ENCODE measurements around the gene YPEL4.

The YPEL4 gene

DNA sequence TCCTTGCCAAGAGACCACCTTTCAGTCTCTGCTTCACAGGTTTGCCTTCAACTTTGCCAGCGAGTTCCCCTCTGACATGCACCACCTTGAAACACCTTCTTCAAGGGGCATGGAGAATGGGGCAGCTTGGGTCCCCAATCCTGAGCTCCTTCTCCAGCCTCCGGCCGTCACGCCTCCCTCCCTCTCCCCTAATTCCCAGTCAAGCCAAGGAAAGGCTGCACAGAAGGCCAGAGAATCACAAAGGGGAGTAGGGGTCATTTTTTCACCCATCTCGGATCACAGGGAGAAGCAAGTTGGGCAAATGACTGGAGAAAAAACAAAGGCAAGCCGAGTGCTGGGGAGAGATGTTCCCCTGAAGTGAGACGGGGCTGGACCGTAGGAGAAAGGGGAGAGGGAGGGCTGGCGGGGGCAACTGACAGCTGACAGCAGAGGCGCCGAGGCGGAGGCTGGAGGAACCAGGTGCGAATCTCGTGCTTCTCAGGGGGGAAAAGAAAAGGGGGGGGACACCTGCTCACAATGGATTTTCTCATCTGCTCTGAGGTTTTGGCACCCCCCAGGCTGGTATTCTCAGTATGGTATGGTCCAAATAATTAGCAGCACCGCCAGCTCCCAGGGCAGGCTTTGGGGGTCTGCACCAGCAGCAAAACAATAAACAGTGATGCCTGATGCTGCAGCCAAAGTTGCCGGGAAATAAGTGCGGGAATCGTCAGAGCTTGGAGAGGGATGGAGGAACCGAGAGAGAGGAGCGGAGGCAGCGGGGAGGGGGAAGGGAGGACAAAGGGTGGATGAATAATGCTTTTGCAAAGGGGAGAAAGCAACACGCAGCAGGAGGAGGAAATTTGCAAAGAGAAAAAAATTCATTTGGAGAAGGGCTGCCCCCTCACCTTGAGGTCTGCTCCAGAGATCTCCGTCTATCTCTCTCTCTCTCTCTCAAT is 644 bp downstream of the YPEL4 start:
- no peak for DNase-seq

DNA sequence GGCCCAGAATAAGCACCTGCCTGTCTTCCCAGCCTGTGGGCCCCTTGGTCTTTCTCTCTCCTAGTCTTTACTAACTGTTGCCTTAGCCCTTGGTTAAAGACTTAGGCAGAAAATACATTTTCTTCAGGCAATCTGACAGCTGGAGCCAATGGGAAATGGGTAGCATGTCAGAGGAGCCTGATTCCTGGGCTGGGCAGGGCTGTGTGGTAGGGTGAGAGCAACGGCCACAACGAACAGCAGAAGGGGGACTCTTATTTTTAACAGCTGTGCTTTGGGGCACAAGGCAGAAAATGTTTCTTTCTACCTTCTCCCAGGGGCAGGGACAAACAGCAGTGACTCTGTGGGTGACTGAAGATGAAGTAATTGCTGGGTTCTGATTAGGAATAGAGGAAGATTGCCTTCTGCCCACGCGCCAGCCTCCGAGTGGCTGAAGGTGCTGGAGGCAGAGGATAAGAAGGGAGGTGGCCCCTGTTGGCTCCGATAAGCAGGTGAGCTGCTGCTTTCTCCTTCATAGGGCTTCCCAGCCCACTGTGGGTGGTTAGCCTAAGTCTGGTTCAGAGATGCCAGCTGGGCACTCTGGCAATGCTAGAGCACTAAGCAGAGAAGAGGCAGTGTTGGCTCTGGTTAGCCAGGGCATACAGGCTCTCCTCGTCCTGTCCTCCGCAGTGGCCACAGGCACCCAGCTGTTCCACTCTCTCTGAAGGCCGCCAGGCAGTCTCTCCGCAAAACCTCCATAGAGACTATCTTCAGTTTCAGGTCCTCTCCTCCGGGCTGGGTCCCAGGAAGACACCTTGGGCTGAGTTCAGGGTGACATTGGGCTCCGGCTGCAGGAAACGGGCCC is 1.5 kb downstream of the YPEL4 start:
- DNase-seq: no peak

DNA sequence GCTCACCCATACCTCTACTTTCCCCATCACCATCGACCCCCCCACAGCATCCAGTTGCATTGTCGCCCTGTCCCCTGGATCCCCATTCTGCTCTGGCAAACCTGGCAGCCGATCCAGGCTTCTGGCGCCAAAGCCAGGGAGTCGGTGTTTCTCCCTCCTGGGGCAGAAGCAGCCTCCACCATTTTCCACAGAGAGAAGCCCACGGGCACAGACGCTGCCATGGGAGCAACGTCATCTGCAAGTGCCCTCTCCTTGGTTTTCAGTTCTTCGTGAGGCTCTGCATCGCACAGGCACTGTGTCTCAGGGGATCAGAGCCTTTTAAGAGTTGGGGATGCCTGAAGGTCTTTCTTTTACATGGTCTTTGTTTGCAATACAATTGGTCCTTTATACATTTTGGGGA is 2.3 kb downstream of the YPEL4 start:
- no peak for DNase-seq

DNA sequence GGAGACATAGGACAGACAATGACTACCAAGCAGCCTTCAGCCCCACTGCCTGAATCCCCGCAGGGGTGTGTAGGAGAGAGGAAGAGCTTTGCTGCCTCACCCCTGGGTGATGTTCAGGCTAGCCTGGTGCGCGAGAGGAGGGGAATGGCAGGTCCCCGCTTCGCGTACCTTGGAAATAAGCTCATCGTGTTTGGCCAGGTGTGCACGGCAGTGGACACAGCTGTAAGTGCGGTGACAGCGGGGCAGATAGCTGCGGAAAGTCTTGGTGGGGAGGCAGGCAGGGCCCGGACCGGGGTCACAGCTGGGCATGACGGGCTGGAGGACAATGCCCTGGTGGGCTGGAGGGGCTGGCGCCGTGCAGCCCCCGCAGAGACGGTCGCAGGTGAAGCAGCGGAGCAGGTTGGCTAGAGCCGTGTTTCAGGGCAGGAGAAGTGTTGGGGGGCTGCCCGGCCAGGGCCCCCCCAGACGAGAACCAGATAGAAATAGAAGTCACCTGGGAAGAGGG is 2.9 kb downstream of the YPEL4 start:
- DNase-seq: no peak

DNA sequence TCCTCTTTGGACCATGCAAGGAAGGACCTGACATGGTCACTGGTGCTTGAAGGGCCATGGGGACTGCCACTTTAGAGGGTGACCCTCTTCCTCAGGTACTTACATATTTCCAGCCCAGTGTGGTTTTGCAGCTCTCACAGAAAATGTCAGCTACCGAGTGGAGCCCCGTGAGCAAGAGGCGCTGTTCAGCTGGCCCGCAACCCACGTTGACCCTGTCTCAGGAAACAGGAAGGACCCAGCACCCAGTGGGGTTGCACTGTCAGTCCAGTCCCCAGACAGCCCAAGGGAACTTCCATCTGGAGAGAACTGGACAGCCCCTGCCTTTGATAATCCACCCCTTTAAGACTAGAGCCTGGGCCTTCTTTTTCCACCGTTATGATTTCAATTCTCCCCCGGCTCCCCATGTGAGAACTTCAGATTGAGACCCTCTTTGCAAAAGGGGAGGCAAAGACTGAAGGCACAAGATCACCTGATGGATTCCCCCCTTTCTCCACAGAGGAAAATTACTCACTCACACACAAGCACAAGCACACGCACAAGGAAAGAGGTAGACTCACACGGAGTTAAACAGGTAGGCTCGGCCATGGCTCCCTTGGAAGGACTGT is 3.4 kb downstream of the YPEL4 start:
- no peak for DNase-seq

DNA sequence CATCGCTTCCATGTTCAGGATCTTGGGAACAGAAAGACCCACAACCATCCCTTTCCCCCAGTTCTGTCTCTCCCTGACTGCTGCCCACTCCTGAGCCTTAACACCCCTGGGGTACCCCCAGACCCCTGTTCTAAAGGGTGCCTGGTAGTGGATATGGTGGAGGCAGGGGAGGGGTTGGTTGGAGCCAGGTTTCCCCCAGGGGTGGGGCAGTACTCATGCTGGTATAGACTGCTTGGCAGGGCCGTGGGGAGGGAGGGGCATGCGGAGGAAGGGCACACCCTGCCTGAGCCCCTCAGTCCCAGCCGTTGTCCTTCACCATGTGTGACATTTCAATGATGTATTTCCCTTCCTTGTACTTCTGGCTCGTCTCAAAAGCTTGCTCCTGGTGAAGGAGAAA is 4.0 kb downstream of the YPEL4 start:
- DNase-seq: no peak

DNA sequence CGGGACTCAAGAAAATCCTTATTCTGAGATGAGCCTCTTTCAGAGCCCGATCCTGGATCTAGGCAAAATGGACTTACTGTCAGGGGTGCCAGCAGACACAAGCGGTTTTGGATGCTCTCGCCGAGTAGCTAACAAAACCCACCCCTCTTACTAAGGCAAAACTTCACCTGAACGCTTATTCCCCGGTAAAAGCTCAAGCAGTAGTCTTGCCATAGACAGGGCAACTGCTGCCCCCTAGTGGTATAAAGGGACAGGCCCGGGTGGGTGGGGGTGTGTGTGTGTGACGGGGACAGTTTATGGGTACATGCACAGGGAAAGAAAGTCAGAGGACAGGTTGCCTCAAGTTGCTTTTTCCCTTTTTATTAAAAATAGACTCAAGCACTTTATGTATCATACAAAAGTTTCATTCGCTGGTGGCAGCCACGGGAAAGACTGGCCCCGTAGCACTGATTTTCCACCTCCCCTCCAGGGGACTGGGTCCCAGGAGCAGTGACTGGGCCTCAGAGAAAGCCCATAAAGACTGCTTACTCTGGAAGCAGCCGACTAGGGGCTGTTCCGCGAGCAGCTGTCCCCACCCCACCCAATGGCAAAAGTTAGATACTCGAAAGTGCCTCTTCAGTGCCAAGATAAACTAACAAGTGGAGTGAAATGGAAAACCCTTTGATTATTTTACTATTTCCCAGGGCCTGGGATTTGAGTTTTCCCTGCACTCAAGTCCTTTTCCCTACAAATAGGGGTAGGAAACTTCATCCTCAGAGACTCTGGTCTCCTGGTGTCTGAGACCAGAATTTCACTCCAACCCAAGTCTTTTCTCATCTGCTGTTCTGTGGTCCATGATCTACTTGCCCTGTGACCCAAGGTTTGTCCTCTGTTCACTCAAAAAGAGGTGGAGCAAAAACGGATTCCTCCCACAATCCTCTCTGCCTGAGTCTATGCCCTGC is 4.7 kb downstream of the YPEL4 start:
- peak; percentile 93 for DNase-seq

DNA sequence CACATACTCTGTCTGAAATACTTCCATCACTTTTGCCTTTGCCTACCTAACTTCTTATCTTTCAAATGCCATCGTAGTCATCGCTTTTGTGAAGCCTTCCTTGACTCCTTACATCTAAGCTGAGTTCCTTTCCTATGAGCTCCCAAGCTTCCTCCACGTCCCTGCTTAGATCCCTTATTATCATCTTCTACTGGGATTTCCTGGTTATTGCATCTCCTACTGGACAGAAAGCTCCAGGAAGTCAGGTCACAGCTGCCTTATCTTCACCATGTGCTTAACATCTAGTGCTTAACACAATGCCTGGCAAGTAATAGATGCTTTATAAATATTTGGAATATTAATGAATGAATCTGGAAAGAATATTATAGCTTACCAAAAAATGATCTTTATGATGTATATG is 5.9 kb downstream of the YPEL4 start:
- no peak for DNase-seq

DNA sequence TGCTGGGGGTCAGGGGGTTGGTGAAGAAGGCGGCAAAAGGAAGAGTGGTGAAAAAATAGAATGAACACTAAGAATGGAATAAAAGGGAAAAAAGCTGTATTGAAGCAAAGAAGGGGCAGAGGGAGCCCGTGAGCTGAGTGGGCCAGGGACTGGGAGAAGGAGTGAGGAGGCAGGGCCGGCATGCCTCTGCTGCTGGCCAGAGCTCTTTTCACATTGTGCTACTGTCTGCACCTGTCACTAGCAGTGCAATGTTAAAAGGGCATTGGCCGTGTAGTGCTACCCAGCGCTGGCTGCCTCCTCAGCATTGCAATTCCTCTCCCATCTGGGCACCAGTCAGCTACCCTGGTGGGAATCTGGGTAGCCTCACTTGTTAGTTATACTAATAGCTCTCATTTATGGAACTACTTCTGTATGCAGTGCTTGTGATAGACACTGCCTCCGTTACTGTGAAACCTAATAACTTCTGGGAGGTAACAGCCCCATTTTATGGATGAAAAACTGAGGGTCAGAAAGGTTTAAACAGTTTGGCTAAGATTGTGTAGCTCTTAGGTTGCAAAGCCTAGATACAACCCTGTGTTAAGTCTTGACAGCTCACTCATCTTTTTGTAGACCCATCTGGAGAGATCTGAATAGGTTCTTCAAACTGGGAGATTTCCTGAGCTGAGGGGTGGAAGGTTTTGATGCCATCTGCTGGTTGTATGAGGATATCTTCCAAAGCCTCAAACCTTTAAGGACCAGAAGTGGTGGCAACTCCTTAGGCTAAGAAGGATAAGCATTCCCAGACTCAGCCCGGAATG is 8.5 kb downstream of the YPEL4 start:
- DNase-seq: peak; percentile 52

DNA sequence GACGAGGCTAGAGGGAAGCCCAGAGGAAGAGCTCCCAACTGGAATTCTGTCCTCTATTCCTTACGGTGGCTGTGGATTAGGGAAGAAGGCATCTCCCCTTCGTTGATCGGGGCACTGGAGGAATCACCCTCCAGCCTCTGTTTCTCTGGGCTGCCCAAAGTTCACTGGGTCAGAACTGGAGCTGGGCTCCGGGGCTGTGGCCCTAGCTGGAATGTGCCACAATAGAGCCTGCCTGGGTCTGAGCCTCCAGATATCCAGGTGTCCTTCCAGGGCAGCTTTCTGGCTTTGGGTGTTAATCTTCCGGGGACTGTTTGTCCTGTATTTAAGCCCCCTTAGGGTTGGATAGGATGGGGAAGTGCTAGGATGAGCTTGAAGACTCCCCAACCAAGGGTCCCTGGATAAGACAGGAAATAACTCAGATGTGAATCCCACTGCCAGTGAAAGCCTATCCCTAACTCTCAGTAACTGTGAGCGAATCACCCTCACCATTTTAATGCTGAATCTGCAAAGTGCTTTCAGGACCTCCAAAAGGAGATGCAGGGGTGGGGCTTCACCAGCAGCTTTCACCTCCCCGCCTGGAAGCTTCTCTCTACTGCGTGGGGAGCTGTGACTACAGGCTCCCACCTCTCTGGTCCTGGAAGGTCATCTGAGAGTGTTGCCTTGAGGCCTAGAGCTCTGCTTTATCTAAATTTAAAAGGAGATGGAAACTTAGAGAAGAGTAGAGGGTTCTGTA is 9.5 kb downstream of the YPEL4 start:
- no peak for DNase-seq

DNA sequence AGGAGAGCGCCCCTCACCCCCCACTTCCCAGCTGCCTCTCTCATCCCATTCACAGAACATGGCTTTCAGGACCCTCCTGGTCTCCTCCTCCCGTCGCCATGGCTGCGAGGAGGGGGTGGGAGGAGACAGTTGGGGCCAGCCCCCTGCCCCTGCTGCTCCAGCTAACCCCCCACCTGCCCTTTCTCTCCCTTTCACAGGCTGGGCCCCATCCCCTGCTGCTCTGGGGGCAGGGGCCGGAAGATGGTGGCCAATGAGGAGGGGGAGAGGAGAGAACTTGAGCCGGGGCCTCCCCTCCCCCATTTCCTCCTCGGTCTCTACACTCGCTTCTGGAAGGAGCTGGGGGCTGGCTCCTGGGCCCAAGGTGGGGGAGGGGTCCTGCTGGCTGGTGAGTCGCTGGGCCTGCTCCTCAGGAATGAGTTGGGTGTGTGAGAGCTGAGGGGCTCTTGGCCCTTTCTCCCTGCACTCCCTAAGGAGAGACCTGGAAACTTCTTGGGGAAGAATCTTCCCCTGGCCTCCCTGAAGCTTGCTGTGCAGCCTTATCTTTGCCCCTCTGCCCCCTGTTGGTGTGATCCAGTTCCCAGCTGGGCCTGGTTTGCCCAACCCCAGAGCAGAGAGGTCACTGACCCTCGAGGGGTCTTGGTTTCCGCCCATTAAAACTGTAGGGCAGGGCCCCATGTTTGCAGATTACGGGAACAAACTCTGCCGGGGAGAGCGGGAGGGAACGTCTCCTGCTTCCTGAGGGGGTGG is 10.2 kb downstream of the YPEL4 start:
- no peak for DNase-seq

DNA sequence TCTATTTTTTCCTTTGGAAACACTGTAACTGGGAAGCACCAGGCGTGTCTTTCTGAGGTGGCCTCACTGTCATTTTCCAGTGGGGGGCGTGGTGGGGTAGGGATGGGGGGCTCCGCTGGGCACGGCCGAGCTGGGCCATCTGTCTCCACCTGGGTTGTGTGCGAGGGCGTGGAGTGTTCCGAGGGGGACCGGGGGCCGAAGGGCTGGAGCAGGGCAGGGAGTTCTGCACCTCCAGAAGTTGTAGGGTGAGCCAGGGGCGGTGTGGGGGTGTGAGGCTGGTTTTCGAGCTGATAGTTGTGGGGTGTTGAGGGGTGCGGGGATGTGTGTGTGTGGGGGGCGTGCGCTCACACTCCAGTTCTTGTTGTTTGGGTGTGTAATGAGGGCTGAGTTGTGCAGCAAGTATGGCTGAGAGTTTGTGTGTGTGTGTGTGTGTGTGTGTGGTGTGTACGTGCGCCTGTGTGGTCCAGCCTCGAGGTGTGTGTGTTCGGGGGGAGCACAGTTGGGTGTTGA is 10.8 kb downstream of the YPEL4 start:
- DNase-seq: no peak

DNA sequence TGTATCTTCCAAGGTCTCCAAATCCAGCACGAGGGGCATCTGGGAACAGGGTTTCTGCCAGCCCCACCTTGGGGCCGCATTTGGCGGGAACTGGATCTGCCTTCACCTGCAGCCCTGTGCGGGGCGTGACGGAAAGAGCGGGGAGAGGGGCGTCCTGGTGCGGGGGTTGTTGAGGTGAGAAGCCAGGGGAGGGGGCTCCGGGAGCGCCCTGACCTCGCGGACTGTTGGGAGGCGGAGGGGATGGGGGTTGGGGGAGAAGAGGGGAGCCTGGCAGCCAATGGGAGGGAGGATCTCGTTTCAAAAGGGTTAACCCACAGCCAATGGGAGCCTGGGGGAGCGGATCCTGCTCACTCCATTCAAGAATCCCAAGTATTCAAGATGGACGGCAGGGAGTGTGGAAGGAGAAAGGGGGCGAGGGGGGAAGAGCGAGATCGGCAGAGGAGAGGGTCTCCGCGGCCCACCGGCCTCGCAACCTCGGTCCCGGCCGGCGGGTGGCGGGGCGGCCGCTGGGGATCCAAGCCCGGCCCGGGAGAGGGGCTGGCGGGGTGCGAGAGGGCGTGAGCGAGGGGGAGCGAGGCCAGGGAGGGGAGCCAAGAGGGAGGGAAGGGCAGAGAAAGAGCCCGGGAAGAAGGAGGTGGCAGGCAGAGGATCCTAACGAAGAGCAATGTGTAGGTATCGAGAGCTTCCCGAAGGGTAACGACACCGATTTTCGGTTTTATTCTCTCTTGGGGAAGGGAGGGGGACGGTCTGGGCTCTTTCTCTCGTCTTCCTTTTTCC is 11.5 kb downstream of the YPEL4 start:
- peak; percentile 16 for DNase-seq

DNA sequence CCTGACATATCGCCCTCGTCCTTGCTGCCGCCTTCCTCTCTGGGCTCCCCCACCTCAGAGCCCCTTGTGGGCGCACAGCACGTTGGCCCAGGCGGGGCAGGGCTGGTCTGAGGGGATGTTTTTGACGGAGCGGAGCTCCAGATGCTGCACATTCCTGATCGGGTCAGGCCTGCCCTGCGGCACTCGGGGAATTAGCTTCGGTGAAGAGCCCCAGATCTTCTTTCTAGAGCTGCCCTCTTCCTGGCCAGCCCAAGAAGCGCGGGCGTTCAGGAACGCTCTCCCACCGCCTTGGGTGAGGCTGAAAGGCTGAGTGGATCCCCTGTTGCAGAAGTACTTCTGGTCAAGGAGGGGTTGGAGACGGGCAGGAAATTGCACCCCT is 12.1 kb downstream of the YPEL4 start:
- DNase-seq: no peak

DNA sequence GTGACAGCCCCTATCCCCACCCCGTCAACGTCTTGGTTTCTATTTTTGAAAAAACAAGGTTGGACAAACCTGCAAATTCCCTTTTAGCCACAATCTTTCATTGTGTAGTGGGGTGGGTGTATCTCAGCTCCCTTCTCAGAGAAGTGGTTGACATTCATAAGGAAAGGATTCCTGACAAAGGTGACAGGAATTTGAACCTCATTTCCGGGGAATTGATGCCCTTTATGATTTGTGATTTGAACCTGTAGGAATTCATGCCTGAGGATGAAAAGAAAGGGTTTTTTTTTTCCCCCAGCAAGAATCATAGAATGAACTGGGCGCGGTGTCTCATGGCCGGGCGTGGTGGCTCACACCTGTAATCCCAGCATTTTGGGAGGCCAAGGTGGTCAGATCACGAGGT is 14.5 kb downstream of the YPEL4 start:
- no peak for DNase-seq

DNA sequence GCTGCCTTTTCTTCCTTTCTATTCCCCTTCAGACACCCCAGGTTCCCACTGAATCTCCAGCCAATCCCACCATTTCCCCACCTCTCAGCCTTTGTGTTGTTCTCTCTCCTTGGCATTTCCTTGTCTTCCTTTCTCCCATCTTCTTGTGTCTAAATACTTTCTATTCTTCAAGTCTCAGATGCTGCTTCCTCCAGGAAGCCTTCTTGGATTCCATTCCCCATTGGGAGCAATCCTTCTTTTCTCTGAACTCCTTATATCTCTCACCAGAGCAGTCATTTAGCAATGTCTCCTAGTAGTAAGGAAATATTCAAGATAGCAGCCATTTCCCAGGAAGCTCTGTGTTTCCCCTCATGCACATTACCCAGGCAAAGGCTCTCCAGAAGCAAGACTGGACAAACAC is 15.4 kb downstream of the YPEL4 start:
- no peak for DNase-seq

DNA sequence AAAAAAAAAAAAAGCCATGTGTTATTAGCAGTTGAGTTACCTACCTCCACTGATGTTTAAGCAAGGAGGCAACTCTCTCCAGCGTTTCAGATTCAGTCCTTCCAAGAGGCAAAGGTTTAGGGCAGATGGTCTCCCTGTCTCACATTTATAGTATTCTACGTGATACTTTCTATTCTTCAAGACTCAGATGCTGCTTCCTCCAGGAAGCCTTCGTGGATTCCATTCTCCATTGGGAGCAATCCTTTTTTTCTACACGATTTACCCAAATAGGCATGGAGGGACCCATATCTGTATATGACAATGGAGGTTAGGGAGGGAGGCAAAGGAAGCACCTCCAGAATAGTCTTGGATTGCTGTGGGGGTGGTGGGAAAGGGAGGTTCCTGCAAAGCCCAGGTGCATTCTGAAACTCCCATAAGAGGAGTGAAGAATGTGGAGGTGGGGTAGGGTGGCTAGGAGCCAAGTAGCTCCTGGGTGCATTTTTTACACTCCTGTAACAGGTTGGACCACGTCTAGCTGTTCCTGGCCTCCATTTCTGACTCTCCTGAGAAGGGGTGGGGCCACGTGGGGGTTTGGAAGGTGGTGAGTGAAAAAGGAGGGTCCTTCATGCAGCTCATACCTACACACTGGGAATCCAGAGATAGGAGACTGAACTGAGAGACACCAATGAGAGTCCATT is 16.2 kb downstream of the YPEL4 start:
- DNase-seq: no peak

DNA sequence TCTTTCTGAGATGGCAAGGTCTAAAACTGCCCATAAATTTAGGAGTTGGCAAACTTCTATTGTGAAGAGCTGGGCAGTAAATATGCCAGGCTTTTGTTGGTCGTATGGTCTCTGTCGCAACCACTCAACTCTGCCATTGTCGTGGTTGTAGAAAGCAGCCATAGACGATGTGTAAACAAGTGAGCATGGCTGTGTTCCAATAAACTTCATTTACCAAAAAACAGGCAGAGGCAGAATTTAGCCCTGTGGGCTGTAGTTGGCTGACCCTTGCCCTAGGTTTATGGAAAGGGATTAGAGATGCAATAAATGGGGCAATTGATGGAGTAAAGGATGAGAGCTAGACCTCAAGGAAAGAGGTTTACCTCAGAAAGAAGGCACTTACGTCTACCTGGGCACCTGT is 17.6 kb downstream of the YPEL4 start:
- DNase-seq: no peak
